ENCODE measurements around the gene SEZ6.

SEZ6 gene

DNA sequence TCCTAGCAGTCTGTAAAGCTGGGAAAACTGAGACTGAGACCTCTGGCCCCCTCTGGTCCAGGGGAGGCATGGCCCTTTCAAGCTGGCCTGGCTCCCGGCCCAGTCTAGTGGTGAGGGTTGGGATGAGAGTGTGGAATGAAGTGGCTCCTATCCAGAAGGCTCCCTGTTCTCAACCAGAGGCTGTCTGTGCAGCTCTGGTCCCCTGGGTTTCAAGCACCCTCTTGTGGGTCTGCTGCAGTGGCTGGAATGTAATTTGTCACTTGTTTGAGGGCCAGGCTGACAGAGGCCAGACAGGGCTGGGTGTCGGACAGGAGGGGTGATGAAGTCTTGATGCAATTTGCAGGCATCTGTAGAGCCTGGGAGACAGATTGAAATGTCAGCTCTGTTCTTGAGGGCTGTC, 32.4 kb downstream of the SEZ6 start:
- DNase-seq: peak; percentile 33

- no peak for DNase-seq
Observed at GRCh38 chr17:28972437-28972836, 33.4 kb downstream of the SEZ6 start.

- no peak for DNase-seq
Observed at GRCh38 chr17:28970879-28971278, 35.0 kb downstream of the SEZ6 start.

GRCh38 chr17:28969706-28970393, 36.0 kb downstream of the SEZ6 start:
- no peak for DNase-seq

DNA sequence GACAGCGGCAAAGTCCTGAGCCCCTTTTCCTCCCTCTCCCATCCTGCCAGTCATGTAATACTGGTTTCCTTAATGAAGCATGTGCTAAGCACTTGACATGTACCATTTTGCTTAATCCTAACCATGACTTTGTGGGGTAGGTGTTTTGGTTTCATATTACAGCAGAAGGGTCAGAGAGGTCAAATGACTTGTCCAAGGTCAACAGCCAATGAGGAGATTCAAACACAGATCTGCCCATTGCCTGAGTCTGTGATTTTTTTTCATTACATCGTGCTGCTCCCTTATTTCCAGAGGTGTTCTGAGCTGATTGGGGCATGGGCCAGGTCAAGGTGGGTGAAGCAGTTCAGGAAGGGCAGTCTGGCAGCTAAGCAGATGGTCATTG, 36.9 kb downstream of the SEZ6 start:
- DNase-seq: no peak

GRCh38 chr17:28968231-28968913, 37.5 kb downstream of the SEZ6 start:
- peak; percentile 24 for DNase-seq

GRCh38 chr17:28967221-28968135, 38.4 kb downstream of the SEZ6 start:
- DNase-seq: no peak

- no peak for DNase-seq
Observed at GRCh38 chr17:28963841-28964240, 42.0 kb downstream of the SEZ6 start.

DNA sequence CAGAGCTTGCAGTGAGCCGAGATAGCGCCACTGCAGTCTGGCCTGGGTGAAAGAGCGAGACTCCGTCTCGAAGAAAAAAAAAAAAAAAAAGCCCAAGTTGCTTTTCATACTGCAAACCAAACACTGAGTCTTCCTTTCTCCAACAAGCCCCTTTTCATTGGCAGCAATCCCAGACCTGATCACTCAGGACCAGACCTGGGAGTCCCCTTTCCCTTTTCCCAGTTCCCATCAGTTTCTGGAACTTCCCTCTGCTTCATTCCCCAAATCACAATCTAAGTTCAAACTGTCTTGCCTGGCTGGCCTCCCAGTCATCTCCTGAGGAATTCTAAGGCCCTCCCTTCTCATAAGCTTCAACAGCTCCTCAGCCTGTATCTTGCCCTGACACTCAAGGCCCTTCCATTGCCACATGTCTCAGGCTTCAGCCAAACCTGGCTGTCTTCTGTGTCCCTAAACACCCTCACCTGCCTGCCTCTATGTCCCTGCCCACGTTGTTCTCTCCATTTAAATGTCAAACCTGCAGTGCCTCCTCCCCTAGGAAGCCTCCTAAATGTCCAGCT, 42.7 kb downstream of the SEZ6 start:
- DNase-seq: no peak

GRCh38 chr17:28961391-28961790, 44.4 kb downstream of the SEZ6 start:
- DNase-seq: no peak

DNA sequence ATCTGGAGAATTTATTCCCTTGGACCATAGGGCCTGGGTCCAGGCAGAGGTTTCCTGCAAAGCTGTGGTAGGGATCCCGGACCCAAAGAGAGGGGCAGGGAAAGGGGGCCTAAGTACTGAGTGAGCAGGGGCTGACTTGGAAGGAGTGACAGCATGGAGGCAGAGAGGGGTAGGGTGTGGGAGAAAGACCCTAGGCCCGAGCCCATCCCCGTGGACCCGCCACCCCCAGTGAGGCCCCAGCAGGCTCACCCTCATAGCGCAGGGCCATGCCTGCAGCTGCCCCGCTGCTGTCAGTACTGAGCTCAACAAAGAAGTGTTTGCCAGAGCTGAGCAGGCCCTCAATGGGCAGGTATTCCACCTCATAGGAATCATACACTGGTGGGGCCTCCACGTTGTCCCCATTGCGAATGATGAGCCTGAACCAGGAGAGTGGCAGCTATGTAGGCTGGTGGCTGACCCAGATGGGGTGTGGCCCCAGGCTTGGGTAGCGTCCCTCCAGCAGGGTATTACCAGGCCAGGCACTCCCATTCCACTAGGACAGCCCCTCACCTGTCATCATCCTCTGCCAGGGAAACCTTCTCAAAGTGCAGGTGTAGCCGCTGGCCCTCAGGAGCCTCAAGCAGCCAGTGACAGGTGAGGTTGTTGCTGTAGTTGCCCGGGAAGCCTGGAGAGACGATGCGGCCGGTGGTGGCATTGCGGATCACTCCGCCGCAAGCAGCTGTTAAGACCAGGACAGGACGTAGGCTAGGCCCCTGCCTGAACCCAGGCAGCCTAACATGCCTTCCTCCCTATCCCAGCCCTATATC, 45.4 kb downstream of the SEZ6 start:
- no peak for DNase-seq

DNA sequence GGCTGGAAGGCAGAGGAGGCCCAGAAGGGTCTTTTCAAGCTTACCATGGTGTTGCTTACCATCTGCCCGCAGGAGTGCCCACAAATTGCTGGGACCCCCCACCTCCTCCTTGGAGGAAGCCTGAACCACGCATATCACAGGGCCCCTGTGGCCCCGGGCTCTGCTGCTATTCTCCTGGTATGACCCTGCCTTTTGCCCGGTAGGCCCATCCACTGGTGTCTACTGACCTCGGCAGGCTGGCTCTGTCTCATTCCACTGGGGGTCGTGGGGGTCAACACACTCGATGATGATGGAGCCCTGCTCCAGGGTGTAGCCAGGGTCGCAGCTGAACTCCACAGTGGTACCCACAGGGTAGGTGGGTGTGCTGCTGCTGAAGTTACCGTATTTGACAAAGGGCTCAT, 46.4 kb downstream of the SEZ6 start:
- DNase-seq: no peak

DNA sequence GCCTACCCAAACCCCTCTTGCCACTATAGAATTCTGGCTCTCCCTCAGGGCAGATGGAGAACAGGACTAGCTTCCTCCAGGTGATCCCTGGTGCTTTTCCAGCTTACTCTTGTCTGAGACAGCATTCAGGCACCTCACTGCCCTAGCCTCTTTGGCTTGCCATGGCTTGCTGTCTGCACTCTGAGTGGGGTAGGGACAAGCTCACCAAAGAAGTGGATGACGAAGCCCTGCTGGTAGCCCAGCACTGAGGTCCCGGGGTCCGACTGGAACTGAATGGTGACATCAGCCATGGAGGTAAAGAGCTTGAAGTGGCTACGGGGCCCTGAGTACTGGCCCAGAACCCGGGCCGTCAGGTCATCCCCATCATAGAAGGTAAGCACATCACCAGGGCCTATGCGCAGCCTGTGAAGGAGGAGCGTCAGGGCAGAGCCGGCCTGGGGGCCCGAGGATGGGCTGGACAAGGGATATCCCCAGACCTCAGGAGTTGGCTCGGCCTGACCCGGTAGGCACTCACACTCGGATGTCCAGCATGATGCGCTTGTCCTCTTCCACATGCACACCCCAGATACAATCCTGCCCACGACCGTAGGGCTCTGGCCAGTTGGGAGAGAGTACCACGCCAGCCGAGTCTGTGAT, 46.9 kb downstream of the SEZ6 start:
- no peak for DNase-seq

GRCh38 chr17:28957992-28958355, 47.9 kb downstream of the SEZ6 start:
- no peak for DNase-seq

DNA sequence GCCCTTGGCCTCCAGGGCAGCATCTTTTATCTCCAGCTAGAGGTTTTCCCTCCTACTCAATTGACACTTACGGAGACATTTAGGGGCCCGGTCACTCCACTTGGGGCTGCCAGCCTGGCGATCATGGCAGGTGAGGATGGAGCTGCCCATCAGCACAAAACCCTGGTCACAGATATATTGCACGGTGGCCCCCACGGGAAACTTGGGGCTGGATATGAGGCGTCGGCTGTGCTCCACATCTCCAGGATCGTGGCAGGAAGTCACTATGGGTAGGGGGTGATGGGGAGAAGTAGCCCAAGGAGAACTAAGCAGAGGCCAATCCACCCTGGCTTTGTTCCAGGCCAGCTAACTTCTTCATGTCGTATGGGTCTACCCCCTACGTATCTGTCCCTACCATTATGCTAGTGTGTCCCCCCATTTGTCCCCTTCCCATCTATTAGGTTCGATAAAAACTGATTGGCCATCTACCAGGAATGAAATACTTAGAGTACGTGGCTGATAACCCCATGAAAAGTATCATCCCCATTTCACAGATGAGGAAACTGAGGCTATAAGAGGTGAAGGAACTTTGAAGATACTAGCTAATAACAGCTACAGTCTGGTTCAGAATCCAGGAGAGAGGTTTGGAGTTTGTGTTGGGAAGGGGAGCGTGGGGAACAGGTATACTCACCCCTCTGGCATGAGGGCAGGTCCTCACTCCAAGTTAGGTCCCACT, 48.4 kb downstream of the SEZ6 start:
- DNase-seq: no peak

- no peak for DNase-seq
Observed at GRCh38 chr17:28956861-28957260, 49.0 kb downstream of the SEZ6 start.

DNA sequence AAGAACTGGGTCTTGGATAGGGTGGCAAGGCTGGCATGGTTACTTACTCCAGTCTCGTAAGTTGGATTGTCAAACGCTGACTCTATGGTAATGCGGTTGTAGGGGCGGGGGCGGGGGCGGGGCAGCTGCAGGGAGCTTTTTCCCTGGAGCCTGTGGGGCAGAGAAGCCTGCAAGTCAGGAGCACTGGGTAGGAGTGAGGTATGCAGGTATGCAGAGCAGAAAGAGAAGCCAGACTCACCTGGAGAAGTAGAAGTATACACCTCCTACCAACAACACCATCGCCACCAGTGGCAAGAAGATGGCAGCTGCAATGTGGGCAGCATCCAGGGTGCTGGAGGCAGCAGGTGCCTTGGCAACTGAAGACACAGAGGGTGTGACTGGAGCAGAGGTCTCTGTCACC, 49.7 kb downstream of the SEZ6 start:
- no peak for DNase-seq

DNA sequence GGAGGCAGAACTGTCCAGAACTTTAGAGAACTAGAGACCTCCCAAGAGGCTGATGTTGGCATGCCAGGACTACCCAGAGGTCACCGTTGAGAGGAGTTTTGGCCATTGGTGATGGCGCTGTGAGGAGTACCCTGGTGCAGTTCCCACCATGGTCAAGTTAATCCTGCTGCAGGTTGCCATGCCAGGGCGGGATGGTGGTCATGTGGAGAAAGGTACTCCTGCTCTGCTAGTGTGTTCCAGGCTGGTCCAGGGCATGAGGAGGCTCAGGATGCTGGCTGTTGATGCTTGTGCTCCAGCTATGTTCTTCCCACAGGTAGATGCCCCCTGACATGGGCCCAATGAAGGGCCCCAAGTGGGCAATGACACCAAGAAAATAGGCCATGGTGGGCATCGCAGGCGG, 50.4 kb downstream of the SEZ6 start:
- no peak for DNase-seq

DNA sequence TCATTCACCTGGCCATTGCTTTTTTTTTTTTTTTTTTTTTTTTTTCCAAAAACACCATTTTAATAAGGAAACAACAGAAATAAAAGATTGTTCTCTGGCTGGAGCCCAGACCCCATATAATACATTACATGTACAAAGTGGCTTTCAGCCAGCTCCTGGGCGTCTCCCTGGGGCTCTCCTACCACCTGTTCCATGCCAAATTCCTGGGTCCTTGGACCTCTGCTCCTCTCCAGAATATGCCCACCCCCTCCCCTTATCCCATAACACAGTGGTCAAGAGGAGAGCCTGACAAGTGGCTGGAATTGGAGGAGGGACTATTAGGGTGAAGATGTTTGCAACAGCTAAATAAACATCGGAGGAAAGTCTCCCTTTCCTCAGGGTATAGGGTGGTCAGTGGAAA, 50.9 kb downstream of the SEZ6 start:
- DNase-seq: no peak

DNA sequence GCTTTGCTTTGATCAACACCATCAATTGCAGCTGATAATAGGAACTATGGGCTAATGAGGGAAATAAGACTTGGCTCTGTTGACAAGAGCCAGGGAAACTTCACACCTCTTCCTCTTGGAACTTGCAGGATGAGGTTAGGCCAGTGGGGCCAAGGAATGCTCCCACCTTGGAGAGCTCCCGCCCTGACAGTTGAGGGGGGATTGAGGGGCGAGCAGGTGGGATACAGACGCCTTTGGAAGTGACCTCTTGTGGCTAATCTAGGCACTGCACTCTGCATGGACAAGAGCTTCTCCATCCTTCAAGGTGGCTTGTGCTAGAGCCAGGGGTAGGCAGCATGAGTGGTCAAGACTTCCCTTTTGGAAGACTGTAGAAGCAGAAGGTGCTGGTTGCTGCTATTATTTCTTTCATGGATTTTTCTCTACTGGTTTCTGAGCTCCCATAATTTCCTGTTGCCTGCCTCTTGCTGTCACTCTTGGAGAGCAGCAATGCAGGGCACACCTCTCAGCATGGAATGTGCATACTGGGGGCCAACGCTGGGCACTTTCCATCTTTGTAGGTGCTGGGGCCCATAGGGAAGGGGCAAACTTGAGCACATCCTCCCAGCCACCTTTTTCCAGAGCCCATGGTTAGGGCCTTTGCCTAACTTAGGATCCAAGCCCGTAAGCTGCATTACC, 52.3 kb downstream of the SEZ6 start:
- DNase-seq: peak; percentile 40
